CD4-positive, alpha-beta T cell treated with Interleukin-17A for 1 hour (primary cell): Measurements from ENCODE around the gene GSKIP.
A peak's percentile ranks its signal among the peaks of the same experiment; 100 is the strongest.

ENCODE experiments used
- DNase-seq: peaks from one replicate; pipeline ENCODE4 v3.0.0-alpha.2; 2020

GSKIP gene

DNA sequence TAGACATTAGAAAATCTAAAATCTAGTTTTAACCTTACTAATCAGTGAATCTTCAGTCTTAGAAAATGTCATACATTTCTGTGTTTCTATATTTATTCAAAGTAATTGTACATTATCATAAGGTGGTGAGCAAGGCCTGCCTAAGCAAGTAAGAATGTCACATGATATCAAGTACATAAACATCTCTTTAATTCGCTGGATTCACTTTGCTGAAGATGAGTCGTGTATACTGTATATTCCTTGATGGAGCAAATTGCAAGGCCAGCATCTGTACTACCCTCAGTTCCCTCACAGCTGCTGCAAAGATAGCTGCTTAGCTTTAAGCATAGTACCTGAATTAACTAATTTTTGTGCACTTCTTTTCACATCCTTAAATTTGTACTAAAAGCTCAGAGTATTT lies 20.1 kb downstream of the GSKIP start:
- no peak for DNase-seq

DNA sequence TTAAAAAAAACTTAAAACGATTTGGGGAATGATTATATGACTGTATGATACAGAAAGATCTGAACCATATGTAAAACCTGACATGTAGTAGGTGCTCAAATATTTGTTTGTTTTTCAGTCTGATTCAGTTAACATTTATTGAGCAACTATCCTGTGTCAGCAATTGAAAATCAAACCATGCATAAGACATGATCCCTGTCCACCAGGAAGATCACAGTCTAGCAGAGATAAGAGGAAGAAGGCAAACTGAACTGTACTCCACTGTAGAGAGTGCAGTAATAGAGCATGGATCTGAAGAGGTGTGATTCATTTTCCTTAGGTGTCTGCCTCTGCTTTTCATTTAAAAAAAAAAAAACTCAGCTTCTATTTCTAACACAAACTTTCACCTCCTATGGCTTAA lies 20.7 kb downstream of the GSKIP start:
- DNase-seq: no peak

DNA sequence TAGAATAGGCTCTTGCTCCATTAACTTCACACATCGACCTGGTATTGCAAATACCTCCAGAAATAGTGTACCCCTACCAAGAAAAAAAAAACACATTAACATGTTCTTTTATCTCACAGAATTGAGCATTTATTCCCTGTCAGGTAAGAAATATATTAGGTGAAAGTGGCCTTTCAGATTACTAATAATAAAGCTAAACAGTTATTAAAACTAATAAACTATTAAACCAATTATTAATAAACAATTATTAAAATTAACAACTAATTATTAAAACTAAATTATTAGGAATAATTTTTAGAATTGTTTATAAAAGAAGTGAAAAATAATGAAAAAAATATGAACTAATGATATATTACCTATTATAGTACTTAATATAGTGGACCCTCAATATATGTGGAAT lies 21.4 kb downstream of the GSKIP start:
- no peak for DNase-seq

- DNase-seq: no peak
These were observed 22.1 kb downstream of the GSKIP start for GRCh38 chr14:96385385-96385784.

GRCh38 chr14:96390965-96391292 lies 27.6 kb downstream of the GSKIP start:
- DNase-seq: no peak

DNA sequence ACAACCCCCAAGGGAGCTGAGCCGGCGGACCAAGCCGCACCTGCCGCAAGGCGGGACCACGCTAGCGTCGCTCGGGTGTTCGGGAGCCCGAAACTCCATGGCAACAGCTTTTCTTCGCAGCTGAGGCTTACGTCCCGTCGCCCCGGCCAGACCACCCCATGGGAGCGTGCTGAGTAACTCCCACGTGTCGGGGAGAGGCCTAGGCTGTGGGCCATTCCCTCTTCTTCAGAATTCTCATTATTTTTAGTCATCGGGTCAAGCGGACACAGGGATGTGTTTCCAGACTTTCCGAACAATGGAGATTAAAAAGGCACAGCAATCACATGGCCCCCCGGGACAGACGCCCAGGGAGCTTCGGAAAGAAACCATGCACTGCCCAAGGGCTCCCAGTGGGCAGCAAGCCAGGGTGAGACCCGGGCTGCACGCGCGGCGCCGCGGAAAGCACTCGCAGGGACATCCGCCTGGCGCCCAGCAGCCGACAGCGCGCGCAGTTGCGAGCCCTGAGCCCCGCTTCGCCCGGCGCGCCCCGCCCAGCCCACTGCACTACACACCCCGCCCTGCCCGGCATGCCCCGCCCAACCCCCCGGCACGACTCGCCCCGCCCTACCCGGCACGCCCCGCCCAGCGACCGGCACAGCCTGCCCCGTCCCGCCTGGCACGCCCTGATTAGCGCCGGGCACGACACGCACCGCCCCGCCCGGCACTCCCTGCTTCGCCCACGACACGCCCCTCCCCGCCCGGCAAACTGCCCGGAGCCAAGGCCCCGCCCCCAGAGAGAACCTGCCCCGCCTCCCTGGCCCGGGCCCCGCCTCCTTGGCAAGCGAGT lies 28.2 kb downstream of the GSKIP start:
- peak; percentile 99 for DNase-seq

DNA sequence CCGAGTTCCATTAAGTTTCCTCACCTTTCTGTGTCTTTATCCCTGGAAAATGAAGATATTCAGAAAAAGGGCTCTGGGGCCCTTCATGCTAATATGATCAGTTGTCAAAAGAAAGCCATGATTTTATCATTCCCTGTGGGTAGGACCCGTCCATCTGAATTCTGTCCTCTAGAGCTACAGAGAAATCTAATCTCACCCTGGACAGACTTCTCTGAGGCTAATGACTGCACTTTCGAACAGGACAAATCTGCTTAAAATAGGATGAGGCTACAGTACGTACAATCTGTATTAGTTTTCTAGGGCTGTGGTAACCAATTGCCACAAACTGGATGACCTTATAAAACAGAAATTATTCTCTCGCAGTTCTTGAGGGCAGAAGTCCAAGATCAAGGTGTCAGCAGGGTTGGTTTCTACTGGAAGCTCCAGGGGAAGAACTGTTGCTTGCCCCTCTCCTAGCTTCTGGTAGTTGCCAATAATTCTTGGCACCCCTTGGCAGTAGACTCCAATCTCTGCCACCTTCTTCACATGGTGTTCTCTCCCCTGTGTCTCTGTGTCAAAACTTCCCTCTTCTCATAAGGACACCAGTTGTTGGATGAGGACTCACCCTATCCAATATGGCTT lies 29.9 kb downstream of the GSKIP start:
- no peak for DNase-seq

GRCh38 chr14:96394047-96394815 lies 30.9 kb downstream of the GSKIP start:
- DNase-seq: no peak

GRCh38 chr14:96398432-96398831 lies 35.1 kb downstream of the GSKIP start:
- DNase-seq: no peak

GRCh38 chr14:96398921-96399320 lies 35.6 kb downstream of the GSKIP start:
- DNase-seq: no peak

- no peak for DNase-seq
These were observed 36.1 kb downstream of the GSKIP start for GRCh38 chr14:96399405-96399804.

DNA sequence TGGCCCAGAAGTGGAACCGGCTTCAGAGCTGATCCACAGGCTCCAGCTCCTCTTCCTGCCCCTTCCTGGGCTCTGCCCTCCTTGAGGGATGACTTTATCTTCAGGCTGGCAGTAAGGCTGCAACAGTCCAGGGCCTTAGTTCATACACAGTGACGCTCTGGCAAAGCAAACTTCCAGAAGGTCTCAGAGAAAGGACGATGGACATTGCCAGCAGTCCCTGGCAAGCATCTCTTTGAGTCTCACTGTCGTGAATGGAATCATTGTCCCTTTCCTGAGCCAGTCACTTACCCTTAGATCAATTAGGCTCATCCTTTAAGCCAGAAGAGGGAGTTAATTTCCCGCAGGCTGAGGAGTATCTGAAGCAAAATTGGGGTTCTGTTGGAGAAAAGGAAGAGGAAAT lies 37.2 kb downstream of the GSKIP start:
- no peak for DNase-seq

DNA sequence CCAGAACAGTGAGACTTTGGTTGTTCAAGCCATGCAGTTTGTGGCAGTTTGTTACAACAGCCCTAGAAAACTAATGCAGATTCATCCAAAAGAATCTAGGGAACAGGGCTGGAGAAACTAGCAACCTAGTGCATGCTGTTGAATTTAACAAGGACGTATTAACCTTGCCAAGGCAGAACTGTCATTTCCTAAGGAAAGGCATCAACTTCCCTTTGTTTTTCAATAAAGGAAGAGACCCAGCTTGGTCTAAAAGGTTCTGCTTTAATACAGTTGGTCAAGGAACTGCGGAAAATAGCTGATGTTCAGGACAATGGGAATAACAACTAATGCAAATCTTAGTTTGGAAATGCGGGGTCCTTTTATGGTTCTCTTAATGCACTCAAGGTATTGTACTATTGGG lies 40.1 kb downstream of the GSKIP start:
- no peak for DNase-seq

DNA sequence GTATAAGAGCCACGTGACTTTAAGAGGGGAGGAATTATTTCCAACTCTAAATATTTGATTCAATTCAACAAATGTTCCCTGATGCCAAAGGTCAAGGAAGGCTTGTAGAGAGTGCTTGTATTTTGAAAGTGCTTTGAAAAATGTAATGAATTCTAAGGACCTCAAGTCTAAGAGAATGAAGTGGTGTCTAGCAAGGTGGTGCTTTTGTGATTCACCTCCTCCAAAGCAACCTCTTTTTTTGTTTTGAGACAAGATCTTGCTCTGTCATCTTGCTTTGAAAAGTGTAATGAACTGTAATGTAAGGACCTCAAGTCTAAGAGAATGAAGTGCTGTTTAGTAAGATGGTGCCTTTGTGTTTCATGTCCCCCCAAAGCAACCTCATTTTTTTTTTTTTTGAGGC lies 42.4 kb downstream of the GSKIP start:
- no peak for DNase-seq

GRCh38 chr14:96407935-96408570 lies 44.7 kb downstream of the GSKIP start:
- DNase-seq: no peak

DNA sequence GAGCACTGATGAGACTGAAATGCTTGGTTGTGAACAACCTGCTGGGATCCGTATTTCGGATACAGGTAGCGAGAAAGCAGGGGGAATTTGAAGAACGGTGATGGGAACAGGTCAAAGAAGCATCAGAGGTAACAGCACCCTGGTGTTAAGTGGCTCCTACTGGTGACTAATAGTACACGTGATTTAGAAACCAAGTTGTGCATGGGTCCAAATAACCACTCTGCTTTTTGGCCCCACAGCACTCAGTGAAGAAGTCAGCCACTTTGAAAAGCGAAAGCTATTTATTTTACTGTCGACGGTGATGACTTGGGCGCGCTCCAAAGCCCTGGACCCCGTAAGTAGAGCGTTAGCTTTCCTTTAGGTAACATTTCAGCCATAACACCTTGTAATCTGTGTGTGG lies 45.3 kb downstream of the GSKIP start:
- no peak for DNase-seq

DNA sequence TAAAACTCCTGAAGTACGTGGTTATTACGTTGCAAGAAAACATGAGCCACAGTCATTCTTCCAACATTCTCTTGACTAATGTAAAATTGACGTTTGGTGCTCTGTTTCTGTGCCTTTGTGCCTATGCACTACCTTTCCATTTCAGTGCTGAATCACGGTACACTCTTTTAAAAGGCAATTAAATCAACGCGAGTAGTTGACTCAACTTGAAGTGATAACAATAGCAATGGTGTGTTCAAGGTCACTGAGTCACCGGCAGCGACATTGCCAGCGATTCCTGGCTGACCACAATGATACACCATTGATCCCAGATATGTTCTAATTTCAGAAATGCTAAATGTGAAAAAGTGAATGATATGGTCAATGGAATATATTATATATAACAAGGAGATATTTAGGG lies 46.4 kb downstream of the GSKIP start:
- no peak for DNase-seq

- DNase-seq: no peak
These were observed 46.8 kb downstream of the GSKIP start for GRCh38 chr14:96410119-96410518.

- DNase-seq: no peak
These were observed 50.2 kb downstream of the GSKIP start for GRCh38 chr14:96413526-96413925.

GRCh38 chr14:96415559-96415958 lies 52.2 kb downstream of the GSKIP start:
- DNase-seq: no peak

DNA sequence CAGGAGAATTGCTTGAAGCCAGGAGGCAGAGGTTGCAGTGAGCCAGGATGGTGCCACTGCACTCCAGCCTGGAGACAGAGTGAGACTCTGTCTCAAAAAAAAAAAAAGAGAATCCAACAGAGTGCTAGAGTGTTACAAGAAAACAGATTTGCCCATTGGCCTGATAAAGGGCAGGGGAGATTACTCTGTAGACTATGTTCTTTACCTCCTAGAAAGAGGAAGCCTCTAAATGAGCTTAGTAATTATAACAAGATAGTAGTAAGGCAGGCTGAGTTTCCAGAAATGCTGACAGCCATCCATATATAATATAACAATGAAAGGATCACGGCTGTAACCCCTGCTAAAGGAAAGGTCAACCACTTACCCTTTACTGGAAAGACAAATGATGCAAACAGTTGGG lies 53.0 kb downstream of the GSKIP start:
- DNase-seq: no peak

DNA sequence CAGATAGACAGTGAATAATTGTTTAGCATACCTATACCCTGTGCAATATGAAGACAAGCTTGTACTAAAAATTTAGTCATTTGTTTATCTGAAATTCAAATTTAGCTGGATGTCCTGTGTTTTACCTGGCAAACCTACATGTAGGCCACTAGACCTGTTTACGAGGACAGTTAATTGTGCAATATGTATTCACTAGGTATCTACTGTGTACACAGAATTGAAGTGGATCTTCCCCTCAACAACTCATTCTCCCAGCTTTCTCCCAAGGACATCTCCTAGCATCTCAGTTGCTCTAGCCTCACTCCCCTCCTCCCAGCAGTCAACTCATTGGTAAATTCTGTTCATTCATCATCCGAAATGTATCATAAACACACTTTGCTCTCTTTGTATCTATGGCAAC lies 53.9 kb downstream of the GSKIP start:
- no peak for DNase-seq

- no peak for DNase-seq
These were observed 54.7 kb downstream of the GSKIP start for GRCh38 chr14:96418075-96418474.

DNA sequence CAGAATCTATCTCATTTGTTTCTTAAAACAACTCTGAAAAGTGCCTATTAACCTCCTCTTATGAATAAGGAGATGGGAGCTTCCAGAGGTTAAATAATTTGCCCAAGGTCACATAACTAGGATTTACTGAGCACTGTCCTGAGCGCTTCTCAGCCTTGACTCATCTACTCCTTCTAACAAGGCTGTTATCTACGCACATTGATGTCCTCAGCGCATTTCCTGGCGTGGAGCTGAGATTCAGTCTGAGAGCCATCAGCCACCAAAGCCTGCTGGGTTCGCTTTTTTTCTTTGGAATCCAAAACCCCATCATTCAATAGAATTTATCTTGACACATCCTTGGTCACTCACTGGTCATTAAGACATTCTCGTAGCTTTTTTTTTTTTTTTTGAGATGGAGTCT lies 57.9 kb downstream of the GSKIP start:
- DNase-seq: no peak
